ENCODE data around the gene JAKMIP1. TPM values are rescaled to one million over a fixed set of nuclear protein-coding genes. Genes with fewer than 3 reads are reported as not detected.

JAKMIP1 gene
- total RNA-seq, 3 donors from 2014 or later: 0.66 to 0.88 (median 0.80) TPM

DNA sequence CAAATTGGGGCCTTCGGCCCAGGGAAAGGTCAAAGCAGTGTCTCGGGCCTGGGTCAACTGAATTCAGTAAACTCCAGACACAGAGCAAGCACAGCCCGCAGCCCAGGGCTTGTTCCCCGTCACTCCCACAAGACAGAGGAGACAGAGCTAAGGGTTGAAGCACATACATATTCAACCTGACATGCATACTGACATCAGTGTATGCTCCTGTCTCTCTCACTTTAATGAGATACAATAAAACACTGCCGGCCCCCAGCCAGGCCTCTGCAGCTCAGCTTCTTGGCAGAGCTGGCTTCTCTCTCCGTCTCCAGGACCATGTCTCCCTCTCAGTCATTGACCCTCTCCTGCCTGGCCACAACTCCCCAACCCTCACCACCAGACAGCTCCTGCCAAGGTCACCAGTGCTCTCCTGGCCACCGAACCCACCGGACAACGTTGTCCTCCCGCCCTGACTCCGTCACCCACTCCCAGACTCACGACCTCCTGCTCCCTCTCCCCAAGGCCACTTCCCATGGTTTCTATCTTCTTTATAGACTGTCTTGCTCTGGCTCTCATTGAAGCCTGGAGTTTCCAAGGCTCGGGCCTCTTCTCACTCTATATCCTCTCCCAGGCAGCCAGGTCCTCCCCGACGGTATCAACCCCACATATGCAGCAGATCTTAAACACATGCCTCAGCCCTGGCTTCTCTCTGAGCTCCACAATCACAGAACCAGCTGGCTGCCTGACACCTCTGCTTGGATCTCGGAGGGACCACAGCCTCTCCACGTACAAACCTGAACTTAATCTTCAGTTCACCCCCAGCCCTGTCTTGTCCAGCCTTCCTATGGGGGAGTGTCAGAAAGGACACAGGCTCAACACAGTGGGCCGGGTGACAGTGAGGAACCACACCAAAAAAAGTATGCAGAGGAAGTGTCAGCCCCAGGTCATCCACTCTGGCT lies 114.4 kb downstream of the JAKMIP1 start:
- intact Hi-C loops (cut with DNase I; ENCODE audit: low total_unique reads): no loop called here
- Histone ChIP-seq H3K9me3 (no peaks in the 10 kb centered on the region), H3K4me3 (no peak overlapping the region), H3K36me3 (no peaks in the 10 kb centered on the region), H3K4me1 (no peaks in the 10 kb centered on the region), H3K27me3 (peaks cover 0 to 7% of the 10 kb centered on the region in 2 donors), H3K27ac (no peak overlapping the region)
- TF ChIP-seq POLR2A (IDR thresholded peaks at IDR 0.05) (no peak), POLR2AphosphoS5 (IDR thresholded peaks at IDR 0.05) (no peak)
- TF ChIP-seq, protein P1, sequence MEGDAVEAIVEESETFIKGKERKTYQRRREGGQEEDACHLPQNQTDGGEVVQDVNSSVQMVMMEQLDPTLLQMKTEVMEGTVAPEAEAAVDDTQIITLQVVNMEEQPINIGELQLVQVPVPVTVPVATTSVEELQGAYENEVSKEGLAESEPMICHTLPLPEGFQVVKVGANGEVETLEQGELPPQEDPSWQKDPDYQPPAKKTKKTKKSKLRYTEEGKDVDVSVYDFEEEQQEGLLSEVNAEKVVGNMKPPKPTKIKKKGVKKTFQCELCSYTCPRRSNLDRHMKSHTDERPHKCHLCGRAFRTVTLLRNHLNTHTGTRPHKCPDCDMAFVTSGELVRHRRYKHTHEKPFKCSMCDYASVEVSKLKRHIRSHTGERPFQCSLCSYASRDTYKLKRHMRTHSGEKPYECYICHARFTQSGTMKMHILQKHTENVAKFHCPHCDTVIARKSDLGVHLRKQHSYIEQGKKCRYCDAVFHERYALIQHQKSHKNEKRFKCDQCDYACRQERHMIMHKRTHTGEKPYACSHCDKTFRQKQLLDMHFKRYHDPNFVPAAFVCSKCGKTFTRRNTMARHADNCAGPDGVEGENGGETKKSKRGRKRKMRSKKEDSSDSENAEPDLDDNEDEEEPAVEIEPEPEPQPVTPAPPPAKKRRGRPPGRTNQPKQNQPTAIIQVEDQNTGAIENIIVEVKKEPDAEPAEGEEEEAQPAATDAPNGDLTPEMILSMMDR (IDR thresholded peaks at IDR 0.05): no peak
- no peak for DNase-seq (ENCODE audit: low spot score in 2 of 2)

DNA sequence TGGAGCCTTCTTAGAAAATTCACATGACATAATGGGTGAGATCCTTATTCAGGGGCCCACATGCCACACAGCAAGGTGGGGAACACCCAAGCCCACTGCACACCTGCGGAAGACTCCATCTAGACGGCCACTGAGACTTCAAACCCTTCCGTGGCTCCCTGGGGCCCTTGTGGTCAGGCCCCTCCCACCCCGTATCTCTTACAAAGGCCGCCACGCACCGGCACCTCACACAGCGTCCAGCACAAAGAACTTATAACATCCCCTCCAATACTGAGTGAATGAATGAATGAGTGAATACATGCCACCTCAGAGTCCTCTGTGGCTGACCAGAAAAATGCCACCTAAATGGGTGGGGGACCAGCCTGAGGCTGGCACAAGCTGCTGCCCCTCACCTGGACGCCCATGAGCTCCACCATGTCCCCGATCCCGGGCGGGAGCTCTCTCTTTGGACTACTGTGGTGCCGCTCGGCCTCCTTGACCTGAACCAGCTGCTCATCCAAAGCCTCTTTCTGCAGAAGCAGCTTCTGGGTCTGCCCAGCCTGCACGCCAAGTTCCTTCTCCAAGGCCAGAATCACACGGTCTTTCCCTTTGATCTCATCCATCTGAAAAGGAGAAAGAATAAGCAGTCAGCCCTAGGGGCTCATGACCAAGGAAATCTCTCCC lies 115.2 kb downstream of the JAKMIP1 start:
- TF ChIP-seq POLR2AphosphoS5 (IDR thresholded peaks at IDR 0.05): no peak
- TF ChIP-seq, protein P1 (IDR thresholded peaks at IDR 0.05): no peak
- no peak for TF ChIP-seq POLR2A (IDR thresholded peaks at IDR 0.05)
- intact Hi-C loops (cut with DNase I; ENCODE audit: low total_unique reads): no loop called here
- no peak for DNase-seq (ENCODE audit: low spot score in 2 of 2)
- peaks cover 0 to 9% of the 10 kb centered on the region in 2 donors for H3K27me3 ChIP-seq
- H3K4me1 ChIP-seq: no peaks in the 10 kb centered on the region
- no peaks in the 10 kb centered on the region for H3K9me3 ChIP-seq
- H3K27ac ChIP-seq: no peak overlapping the region
- no peaks in the 10 kb centered on the region for H3K36me3 ChIP-seq
- no peak overlapping the region for H3K4me3 ChIP-seq

DNA sequence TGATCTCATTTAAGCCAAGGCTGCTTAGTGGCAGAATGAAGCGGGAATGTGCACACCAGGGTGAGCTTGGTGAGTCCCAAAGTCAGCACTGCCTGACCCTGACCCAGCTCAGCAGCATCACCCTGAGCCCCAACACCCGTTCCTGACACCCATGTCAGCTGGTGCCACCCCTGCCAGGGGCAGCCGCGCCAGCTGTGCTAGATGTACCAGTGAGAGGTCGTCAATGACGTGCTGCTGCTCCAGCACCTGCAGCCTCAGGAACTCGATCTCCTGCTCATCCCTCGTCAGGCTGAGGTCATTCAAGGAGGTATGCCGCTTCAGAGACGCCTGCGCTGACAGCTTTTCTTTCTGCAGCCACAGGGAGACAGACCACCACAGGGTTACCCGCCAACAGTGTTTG lies 120.4 kb downstream of the JAKMIP1 start:
- Histone ChIP-seq H3K27me3 (peaks cover 0 to 6% of the 10 kb centered on the region in 2 donors), H3K4me3 (no peak overlapping the region), H3K4me1 (no peaks in the 10 kb centered on the region), H3K9me3 (no peaks in the 10 kb centered on the region), H3K27ac (no peak overlapping the region), H3K36me3 (no peaks in the 10 kb centered on the region)
- intact Hi-C loops (cut with DNase I; ENCODE audit: low total_unique reads): no loop called here
- DNase-seq (ENCODE audit: low spot score in 2 of 2): no peak
- no peak for TF ChIP-seq POLR2AphosphoS5 (IDR thresholded peaks at IDR 0.05)
- TF ChIP-seq POLR2A (IDR thresholded peaks at IDR 0.05): no peak
- TF ChIP-seq, protein P1 (IDR thresholded peaks at IDR 0.05): no peak

DNA sequence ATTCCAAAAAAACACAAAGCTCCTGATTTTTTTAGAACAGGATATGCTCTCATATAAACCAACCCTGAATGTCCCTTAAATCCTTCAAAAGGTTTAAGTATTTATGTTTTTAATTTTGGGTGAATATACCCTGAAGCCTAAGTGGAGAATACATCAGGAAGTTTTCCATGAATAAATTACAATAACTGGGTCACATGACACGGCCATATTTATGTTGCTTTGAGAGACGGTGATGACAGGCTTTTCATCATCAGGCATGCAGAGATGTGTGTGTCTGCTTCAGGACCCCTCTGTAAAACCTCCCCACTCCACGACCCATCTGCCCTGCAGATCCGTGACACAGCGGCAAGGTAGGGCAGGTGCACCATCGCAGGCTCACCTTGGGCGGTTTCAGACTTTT lies 121.8 kb downstream of the JAKMIP1 start:
- H3K4me1 ChIP-seq: no peaks in the 10 kb centered on the region
- intact Hi-C loops (cut with DNase I; ENCODE audit: low total_unique reads): no loop called here
- no peak overlapping the region for H3K27ac ChIP-seq
- no peak for DNase-seq (ENCODE audit: low spot score in 2 of 2)
- H3K27me3 ChIP-seq: peaks cover 0 to 6% of the 10 kb centered on the region in 2 donors
- no peaks in the 10 kb centered on the region for H3K36me3 ChIP-seq
- no peaks in the 10 kb centered on the region for H3K9me3 ChIP-seq
- TF ChIP-seq POLR2AphosphoS5 (IDR thresholded peaks at IDR 0.05): no peak
- no peak for TF ChIP-seq POLR2A (IDR thresholded peaks at IDR 0.05)
- TF ChIP-seq, protein P1 (IDR thresholded peaks at IDR 0.05): no peak
- H3K4me3 ChIP-seq: no peak overlapping the region

DNA sequence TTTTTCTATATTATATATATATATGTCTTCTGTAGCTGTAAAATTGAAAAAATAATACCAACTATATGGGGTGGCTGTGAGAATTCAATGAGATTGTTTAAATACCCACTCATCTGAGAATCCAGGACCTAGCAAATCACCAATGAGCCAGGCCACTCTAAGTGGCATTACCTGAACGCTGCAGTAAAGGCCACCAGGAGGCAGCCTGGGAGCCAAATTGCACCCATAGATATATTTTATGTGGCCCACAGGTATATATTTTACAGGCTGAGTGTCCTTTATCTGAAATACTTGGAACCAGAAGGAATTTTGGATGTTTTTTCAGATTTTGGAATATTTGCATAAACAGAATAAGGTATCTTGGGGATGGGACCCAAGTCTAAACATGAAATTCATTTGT lies 124.0 kb downstream of the JAKMIP1 start:
- no peak overlapping the region for H3K27ac ChIP-seq
- no peak overlapping the region for H3K4me3 ChIP-seq
- TF ChIP-seq, protein P1 (IDR thresholded peaks at IDR 0.05): no peak
- TF ChIP-seq POLR2AphosphoS5 (IDR thresholded peaks at IDR 0.05) (no peak), POLR2A (IDR thresholded peaks at IDR 0.05) (no peak)
- no peaks in the 10 kb centered on the region for H3K36me3 ChIP-seq
- no peaks in the 10 kb centered on the region for H3K4me1 ChIP-seq
- DNase-seq (ENCODE audit: low spot score in 2 of 2): no peak
- no peaks in the 10 kb centered on the region for H3K9me3 ChIP-seq
- intact Hi-C loops (cut with DNase I; ENCODE audit: low total_unique reads): no loop called here
- peaks cover 0 to 9% of the 10 kb centered on the region in 2 donors for H3K27me3 ChIP-seq

All from breast epithelium (tissue), 4 donors.